GM12801 (cell line): ENCODE results near the gene NFASC.

Experiments
- CTCF ChIP-seq: IDR thresholded peaks from one replicate; pipeline ENCODE4 v1.5.1; 2011; ENCODE audit warnings: control low read depth; ENCODE audit not compliant: insufficient read length; ENCODE audit errors: extremely low read depth

The NFASC gene

DNA sequence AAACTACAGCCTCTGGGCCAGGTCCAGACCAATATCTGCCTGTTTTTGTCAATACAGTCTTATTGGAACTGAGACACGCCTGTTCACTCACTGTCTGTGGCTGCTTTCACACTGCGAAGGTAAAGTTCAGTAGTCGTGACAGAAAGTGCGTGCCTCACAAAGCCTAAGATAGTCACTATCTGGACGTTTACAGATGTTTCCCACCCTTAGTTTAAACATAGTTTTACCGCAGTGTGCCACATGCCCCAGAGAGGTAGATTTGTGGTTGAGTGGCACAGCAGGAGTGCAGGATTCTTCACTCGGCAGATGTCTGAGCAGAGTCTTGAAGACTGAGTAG is 61.9 kb downstream of the NFASC start:
- no peak for TF ChIP-seq CTCF

DNA sequence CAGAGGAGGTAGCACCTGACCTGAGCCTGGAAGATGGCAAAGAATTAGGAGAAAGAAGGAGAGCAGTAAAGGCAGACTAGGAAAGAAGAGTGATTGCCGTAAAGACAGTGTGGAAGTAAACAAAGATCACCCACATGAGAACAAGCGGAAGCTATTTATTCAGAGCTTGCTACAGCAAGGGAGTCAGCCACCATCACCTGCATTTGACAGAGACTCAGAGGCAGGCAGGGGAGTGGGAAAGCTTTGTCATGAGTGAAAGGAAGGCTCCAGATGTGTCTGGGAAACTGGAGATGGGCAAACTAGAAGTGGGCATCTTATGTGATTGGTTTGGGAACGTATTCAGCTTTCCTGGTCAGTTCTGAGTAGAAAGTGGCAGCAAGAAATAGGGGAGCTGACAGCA is 64.5 kb downstream of the NFASC start:
- TF ChIP-seq CTCF = no peak

GRCh38 chr1:204936765-204937164 is 66.1 kb downstream of the NFASC start:
- TF ChIP-seq CTCF = no peak

- no peak for TF ChIP-seq CTCF
These were observed 67.2 kb downstream of the NFASC start for GRCh38 chr1:204937901-204938300.

DNA sequence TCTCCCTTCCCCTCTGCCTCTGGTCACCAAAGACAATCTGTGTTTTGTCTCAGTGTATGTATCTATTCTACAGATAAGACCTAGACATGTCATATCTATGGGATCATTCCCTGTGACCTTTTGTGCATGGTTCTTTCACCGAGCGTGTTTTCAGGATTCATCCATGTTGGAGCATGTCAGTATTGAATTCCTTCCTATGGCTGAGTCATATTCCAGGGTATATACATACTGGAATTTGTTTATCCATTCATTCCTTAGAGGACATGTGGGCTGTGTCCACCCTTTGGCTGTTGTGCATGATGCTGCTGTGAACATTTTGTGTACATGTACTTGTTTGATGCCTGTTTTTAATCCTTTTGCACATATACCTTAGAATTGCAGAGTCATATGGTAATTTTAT is 69.9 kb downstream of the NFASC start:
- no peak for TF ChIP-seq CTCF

DNA sequence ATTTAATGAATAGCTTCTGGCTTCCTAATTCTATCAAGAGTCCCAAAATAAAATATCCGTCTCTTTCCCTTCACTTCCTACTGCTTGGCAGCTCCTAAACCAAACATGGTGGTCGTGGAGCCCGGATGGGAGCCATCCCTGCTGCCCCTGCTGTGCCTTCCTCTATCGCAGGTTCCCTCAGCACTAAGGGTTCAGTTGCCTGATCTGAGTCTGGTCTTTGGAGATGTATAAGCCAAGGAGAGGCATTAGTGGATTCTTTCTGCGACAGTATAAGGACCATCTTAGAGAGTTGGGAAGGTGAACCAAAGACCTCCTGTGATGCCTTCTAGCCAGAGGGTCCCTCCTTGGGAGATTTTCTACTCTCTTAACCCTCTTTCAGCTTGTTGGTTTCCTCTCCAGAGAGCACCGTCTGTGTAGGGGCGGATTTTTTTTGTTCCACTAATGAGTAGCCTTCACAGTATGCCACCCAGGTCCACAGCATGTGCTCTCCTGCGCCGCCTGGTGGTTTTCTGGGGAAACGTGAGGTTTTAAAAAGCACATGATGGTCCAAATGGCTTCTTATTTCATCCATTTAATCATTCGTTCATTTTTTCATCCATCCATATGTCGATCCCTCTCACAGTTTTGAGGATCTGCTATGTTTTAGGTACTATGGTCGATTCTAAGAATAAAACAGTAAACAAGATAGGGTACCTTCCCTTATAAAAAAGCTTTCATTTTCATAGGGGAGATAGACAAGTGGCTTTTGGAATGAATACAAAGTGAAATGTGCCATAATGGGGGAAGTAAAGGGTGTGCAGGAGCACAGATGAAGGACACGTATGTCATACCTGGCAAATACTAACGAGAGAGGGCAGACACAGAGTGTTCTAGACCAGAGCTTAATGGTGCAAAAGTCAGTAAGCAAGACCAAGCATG is 71.0 kb downstream of the NFASC start:
- peak; percentile 17 for TF ChIP-seq CTCF

DNA sequence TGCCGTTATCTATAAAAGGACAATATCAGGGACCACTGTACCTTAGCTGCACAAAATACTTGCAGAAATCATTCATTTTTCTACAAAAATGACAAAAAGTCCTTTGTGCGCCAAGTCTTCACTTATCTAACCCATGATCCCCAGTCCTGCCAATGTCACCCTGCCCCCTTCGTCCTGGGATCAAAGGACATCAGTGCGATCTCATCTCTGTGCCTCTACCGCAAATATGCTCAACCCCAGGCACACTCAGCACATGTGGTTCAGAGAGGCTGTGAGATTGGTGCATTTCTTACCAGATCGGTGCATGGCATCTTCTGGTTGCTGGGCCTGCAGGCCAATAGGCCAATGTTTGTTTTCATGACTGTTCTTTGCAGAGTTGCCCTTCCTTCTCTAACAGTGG is 72.8 kb downstream of the NFASC start:
- TF ChIP-seq CTCF = no peak
